MCF 10A (cell line): ENCODE results near the gene COL6A3. TPM values are rescaled to one million over a fixed set of nuclear protein-coding genes. Genes with fewer than 3 reads are reported as not detected.

Source experiments
- BruUV-seq: library from RNA; stranded (reverse); fragments of 400-500 nt; replicated peaks from 2 replicates; lab custom pipeline; 2021; lab: Mats Ljungman, UMichigan
- CTCF ChIA-PET: fragments of 300-600 bp; sonication (Branson Sonifier 250); formaldehyde crosslinking; extraction: SDS; loops from one replicate; lab custom pipeline; 2021; ENCODE audit warnings: antibody characterized with exemption, inconsistent platforms; lab: Yijun Ruan, JAX
- POLR2A ChIA-PET: fragments of 300-600, 350-650 bp; sonication (Branson Sonifier 250); formaldehyde crosslinking; extraction: SDS; loops from one replicate; lab custom pipeline; 2020; ENCODE audit warnings: antibody characterized with exemption, inconsistent platforms; lab: Yijun Ruan, JAX
- DNase-seq: peaks from one replicate; pipeline ENCODE4 v3.0.0-alpha.2; 2018; ENCODE audit not compliant: unreplicated experiment
- H3K27ac Mint-ChIP-seq: one replicate; pipeline ENCODE4 v1.8.0; 2022; ENCODE audit warnings: mild to moderate bottlenecking, low read depth, mixed read lengths; ENCODE audit not compliant: unreplicated experiment
- H3K27me3 Mint-ChIP-seq: one replicate; pipeline ENCODE4 v1.8.0; 2022; ENCODE audit warnings: mixed read lengths; ENCODE audit not compliant: insufficient read depth, unreplicated experiment
- H3K36me3 Mint-ChIP-seq: one replicate; pipeline ENCODE4 v1.8.0; 2022; ENCODE audit warnings: mild to moderate bottlenecking, moderate library complexity, mixed read lengths; ENCODE audit not compliant: insufficient read depth, unreplicated experiment
- H3K4me1 Mint-ChIP-seq: one replicate; pipeline ENCODE4 v1.8.0; 2022; ENCODE audit warnings: mixed read lengths; ENCODE audit not compliant: insufficient read depth, unreplicated experiment
- H3K4me3 Mint-ChIP-seq: one replicate; pipeline ENCODE4 v1.8.0; 2022; ENCODE audit warnings: mild to moderate bottlenecking, moderate library complexity, mixed read lengths; ENCODE audit not compliant: unreplicated experiment
- H3K9me3 Mint-ChIP-seq: one replicate; pipeline ENCODE4 v1.8.0; 2022; ENCODE audit warnings: mixed read lengths; ENCODE audit not compliant: unreplicated experiment
- CTCF ChIP-seq: fragments of 200-600 bp; IDR thresholded peaks from one replicate; pipeline ENCODE4 v1.8.0; 2022; ENCODE audit warnings: antibody characterized with exemption, mild to moderate bottlenecking; ENCODE audit not compliant: unreplicated experiment
- intact Hi-C: fragments of 100-400 bp; cut with micrococcal nuclease; formaldehyde crosslinking; loops from 2 replicates; pipeline ENCODE4 v1.14.1; 2022
- total RNA-seq: library from RNA; stranded (reverse); gene quantifications from 2 replicates; pipeline ENCODE4 v1.2.3, GENCODE V29; 2022

COL6A3 gene
- total RNA-seq, 1 experiment from 2014 or later, result 0.19 TPM

GRCh38 chr2:237351796-237352195 lies 62.2 kb downstream of the COL6A3 start:
- no peak for TF ChIP-seq CTCF
- Mint-ChIP-seq H3K27ac (no peak overlapping the region), H3K9me3 (no peaks in the 10 kb centered on the region), H3K36me3 (no peaks in the 10 kb centered on the region), H3K4me1 (peaks cover 18% of the 10 kb centered on the region), H3K4me3 (no peak overlapping the region), H3K27me3 (peaks cover 11% of the 10 kb centered on the region)
- DNase-seq, result no peak
- POLR2A ChIA-PET, result interaction anchor here (0.7 kb wide), 1 partner anchor 52 kb away, joined by 3 read pairs; no protein-coding TSS in a partner anchor
- BruUV-seq, result no TSS peak
- intact Hi-C loops, result no loop called here
- CTCF ChIA-PET, result interaction anchor here (0.6 to 1.0 kb wide), 4 partner anchors 28 to 176 kb away, joined by 3 to 4 read pairs (median 4); no protein-coding TSS in a partner anchor

GRCh38 chr2:237351046-237351445 lies 62.9 kb downstream of the COL6A3 start:
- no peak for DNase-seq
- no TSS peak for BruUV-seq

GRCh38 chr2:237350597-237350996 lies 63.4 kb downstream of the COL6A3 start:
- Mint-ChIP-seq H3K9me3 (no peaks in the 10 kb centered on the region), H3K36me3 (no peaks in the 10 kb centered on the region), H3K4me3 (no peak overlapping the region), H3K4me1 (peaks cover 16% of the 10 kb centered on the region), H3K27ac (no peak overlapping the region), H3K27me3 (peaks cover 11% of the 10 kb centered on the region)
- DNase-seq, result no peak
- intact Hi-C loops, result no loop called here
- TF ChIP-seq CTCF, result no peak
- CTCF ChIA-PET, result no interaction called here
- no TSS peak for BruUV-seq
- POLR2A ChIA-PET, result no interaction called here

More at GRCh38 chr2:237351046-237351445, 62.9 kb downstream of the COL6A3 start:
- no peak for TF ChIP-seq CTCF
- Mint-ChIP-seq H3K36me3 (no peaks in the 10 kb centered on the region), H3K4me1 (peaks cover 18% of the 10 kb centered on the region), H3K27ac (no peak overlapping the region), H3K27me3 (peaks cover 11% of the 10 kb centered on the region), H3K4me3 (no peak overlapping the region), H3K9me3 (no peaks in the 10 kb centered on the region)
- intact Hi-C loops, result no loop called here
- ChIA-PET POLR2A (interaction anchor here (0.7 kb wide), 1 partner anchor 51 kb away, joined by 3 read pairs; no protein-coding TSS in a partner anchor), CTCF (interaction anchor here (0.6 to 1.0 kb wide), 2 partner anchors 27 to 177 kb away, joined by 3 to 4 read pairs; no protein-coding TSS in a partner anchor)

GRCh38 chr2:237350070-237350469 lies 63.9 kb downstream of the COL6A3 start:
- TF ChIP-seq CTCF, result no peak
- peaks cover 11% of the 10 kb centered on the region for H3K27me3 Mint-ChIP-seq
- DNase-seq, result no peak
- intact Hi-C loops, result no loop called here
- ChIA-PET CTCF (no interaction called here), POLR2A (no interaction called here)
- BruUV-seq, result no TSS peak
- no peaks in the 10 kb centered on the region for H3K36me3 Mint-ChIP-seq
- H3K4me3 Mint-ChIP-seq, result no peak overlapping the region
- H3K9me3 Mint-ChIP-seq, result no peaks in the 10 kb centered on the region
- peaks cover 11% of the 10 kb centered on the region for H3K4me1 Mint-ChIP-seq
- H3K27ac Mint-ChIP-seq, result no peak overlapping the region
